CD4-positive, alpha-beta T cell treated with Interleukin-1 beta for 1 hour (primary cell): ENCODE measurements around the gene TEDDM1.
"Not testable (repeated sequence)": the region's sequence is repeated elsewhere in the genome, so short reads cannot be mapped to it uniquely, and the experiment has no call there.

Experiments used
- DNase-seq, 2 donors: peaks; one replicate each; pipeline ENCODE4 v3.0.0-alpha.2; 2020 to 2022

Gene TEDDM1

GRCh38 chr1:182405578-182405977 is 5.1 kb upstream of the TEDDM1 start:
- DNase-seq = no peak

GRCh38 chr1:182404781-182405180 is 4.3 kb upstream of the TEDDM1 start:
- DNase-seq = no peak

- no peak for DNase-seq
Observed at GRCh38 chr1:182397653-182398393, 2.6 kb downstream of the TEDDM1 start.

DNA sequence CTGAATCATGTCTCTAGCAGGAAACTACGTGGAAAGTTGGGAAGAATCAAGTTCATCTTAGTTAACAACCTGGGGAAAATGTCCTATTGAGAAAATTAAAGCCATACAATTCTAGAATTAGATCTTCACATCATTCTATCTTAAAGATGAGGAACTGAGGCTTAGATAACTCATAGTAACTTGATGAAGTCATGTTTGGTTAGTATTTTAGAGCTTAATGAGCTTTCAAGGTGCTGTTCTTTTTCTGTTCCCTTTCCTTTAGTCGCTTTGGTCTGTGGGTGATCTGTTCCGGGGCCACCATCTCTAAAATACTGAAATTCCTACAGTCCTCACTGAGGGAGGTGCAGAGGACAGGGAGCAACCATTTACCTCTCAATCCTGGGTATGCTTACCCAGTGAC is 4.6 kb downstream of the TEDDM1 start:
- no peak for DNase-seq

- no peak for DNase-seq
Observed at GRCh38 chr1:182394055-182394775, 6.3 kb downstream of the TEDDM1 start.

DNA sequence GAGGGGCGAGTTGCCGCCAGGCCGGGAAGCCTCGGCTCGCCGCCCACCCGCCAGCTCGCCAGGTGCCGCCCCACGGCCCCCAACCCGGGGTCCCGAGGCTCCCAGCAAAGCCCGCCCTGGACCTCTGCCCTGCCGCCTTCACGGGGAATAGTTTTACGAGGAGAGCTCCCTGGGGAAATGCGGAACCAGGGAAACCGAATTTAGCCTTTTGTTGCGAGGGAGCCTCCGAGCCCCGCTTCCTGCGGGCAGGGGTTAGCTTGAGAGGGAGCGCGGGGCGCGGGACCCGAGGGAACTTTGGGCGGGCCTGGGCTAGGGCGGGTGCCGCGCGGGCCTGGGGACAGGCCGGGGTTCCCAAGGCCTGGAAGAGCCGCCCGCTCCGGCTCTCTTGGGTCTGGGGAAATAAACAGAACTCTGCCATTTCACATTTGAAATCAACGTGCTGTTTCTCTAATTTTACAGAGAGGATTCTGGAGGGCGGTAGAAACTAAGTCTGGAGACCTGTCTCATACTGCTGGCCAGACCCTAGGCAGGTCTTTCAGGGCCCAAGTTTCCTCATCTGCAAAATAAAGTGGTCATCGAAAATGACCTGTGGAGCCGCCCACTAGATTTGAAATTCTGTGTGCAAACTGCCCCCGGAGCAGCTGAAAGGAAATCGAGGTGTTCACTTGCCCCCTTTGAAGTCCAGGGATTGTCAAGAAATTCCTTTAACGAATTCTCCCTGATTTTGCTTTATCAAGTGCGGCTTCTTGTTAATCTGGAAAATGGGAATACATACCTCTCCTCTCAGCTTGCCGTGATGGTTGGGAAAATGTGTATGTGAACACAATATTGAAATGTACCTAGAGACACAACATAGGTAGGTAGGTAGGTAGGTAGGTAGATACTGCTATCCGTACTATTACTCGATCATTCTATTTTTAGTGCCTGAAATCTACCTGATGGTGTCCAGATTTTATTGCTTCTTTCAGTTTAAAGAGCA is 8.1 kb downstream of the TEDDM1 start:
- no peak for DNase-seq

GRCh38 chr1:182391362-182392049 is 9.0 kb downstream of the TEDDM1 start, which contains the start of gene GLUL:
Gene GLUL, minus strand, starts transcription at chr1:182391790. Its CDS starts 3,053 bp downstream, at chr1:182388737.
- peak; percentile 76 to 87 for DNase-seq

- no peak for DNase-seq
Observed at GRCh38 chr1:182391028-182391361, 9.5 kb downstream of the TEDDM1 start.

- no peak for DNase-seq
Observed at GRCh38 chr1:182389619-182390047, 10.8 kb downstream of the TEDDM1 start.

DNA sequence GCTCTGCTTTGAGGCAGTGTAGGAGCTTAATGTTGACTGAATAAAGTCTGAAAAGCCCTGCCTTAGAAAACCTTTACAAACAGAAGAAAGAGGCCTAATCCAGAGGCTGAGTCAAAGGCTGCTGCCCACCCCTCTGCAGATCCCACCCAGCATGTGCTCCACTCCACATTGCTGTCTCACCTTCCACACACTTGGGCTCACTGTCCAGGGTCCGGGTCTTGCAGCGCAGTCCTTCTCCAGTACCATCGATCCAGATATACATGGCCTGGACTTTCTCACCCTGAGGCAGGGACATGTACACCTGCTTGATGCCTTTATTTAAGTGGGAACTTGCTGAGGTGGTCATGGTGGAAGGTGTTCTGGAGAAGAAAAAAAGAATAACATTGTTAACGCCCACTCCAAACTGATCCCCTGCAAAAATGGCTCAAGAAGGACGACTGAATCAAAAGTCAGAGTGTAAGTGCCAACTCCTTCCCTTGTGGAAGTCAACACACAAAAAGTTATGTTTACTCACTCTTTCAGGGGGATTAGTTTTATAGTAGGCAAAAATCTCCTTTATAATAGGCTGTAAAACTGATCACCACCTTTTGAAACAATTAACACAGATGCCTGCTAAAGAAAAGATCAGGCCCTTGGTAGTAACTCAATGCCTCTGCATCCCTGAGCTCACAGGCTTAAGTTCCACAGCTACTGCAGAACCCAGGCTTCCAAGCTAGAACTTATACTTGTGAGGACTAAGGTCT is 11.9 kb downstream of the TEDDM1 start:
- no peak for DNase-seq

- DNase-seq = no peak
Observed at GRCh38 chr1:182387566-182387965, 12.9 kb downstream of the TEDDM1 start.

GRCh38 chr1:182386980-182387379 is 13.5 kb downstream of the TEDDM1 start:
- DNase-seq = no peak

DNA sequence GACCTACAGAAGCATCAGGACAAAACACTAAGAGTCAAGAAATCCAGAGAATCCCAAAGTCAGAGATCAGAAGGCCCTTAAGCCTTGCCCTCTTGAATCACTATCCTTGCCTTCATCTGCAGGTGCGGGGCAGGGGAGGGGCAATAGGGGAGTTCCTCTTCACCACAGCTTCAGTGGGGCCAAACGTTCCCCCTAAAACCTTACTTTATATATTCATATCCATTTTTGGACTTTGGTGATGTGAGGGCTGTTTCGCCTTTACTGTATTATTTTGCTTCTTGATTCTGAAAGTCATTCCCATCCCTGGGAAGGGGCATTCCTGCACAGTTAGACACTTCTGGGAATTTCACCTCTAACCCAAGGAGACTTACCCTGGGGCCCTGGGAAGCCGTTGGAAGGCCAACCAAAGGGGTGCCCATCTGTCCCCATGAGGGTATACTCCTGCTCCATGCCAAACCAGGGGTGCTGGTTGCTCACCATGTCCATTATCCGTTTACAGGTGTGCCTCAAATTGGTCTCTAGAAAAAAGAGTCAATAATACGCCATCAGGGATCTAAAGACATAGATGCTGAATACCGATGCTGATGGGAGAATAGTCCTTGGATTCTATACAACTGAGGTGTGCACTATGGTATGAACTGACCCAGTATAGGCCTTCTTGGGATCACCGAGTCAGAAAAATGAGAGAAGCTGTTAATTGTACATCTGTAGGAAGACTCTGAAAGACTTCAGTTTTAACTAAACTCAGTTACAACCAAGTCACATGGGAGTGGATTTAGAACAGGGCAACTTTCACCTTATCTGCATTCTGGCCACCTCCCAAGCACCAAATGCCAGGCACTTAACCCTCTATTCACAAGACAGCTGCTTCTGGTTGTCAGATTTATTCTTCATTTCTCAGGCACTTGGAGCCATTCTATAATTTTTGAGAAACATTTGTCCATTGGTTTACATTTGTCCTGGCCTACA is 14.3 kb downstream of the TEDDM1 start:
- no peak for DNase-seq

GRCh38 chr1:182384387-182384960 is 16.0 kb downstream of the TEDDM1 start:
- no peak for DNase-seq

- no peak for DNase-seq
Observed at GRCh38 chr1:182383934-182384333, 16.5 kb downstream of the TEDDM1 start.

- DNase-seq = no peak
Observed at GRCh38 chr1:182383037-182383661, 17.3 kb downstream of the TEDDM1 start.

- DNase-seq = no peak
Observed at GRCh38 chr1:182381962-182382819, 18.3 kb downstream of the TEDDM1 start.

DNA sequence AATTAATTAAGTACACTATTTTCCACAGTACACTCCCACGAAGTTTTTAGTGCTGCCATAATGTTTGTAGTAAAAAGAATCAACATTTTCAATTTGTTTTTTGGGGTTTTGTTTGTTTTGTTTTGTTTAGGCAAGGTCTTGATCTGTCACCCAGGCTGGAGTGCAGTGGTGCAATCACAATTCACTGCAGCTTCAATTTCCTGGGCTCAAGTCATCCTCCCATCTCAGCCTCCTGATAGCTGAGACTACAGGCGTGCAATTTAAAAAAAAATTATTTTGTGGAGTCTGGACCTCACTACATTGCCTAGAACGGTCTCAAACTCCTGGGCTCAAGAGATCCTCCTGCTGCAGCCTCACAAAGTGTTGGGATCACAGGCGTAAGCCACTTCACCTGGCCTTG is 20.3 kb downstream of the TEDDM1 start:
- DNase-seq = no peak

GRCh38 chr1:182379781-182380180 is 20.7 kb downstream of the TEDDM1 start:
- DNase-seq = not testable (repeated sequence)
